HG03025 (cell line): ENCODE data around the gene VNN1.
"Not testable (repeated sequence)": the region's sequence is repeated elsewhere in the genome, so short reads cannot be mapped to it uniquely, and the experiment has no call there.

Source experiments
- ATAC-seq: cut with Tn5 transposase; IDR thresholded peaks from one replicate; pipeline ENCODE4 v1.9.1; 2021; ENCODE audit warnings: mild to moderate bottlenecking, moderate library complexity; ENCODE audit not compliant: unreplicated experiment, low FRiP score

Gene VNN1

GRCh38 chr6:132725947-132726607 is 12.2 kb upstream of the VNN1 start:
- no peak for ATAC-seq

GRCh38 chr6:132725471-132725870 is 11.6 kb upstream of the VNN1 start:
- no peak for ATAC-seq

GRCh38 chr6:132719736-132720448 is 6.0 kb upstream of the VNN1 start:
- ATAC-seq: no peak

- no peak for ATAC-seq
Measured at GRCh38 chr6:132715881-132716637, 2.2 kb upstream of the VNN1 start.

GRCh38 chr6:132715204-132715603 is 1.3 kb upstream of the VNN1 start:
- ATAC-seq: no peak

- no peak for ATAC-seq
Measured at GRCh38 chr6:132714160-132714559, 305 bp upstream of the VNN1 start.

GRCh38 chr6:132712366-132712765 is 1.5 kb downstream of the VNN1 start:
- ATAC-seq: no peak

GRCh38 chr6:132708771-132709170 is 5.1 kb downstream of the VNN1 start:
- ATAC-seq: no peak

GRCh38 chr6:132708002-132708401 is 5.9 kb downstream of the VNN1 start:
- no peak for ATAC-seq

- not testable (repeated sequence) for ATAC-seq
Measured at GRCh38 chr6:132706756-132707155, 7.1 kb downstream of the VNN1 start.

GRCh38 chr6:132703936-132704335 is 9.9 kb downstream of the VNN1 start:
- ATAC-seq: no peak

GRCh38 chr6:132698608-132699007 is 15.2 kb downstream of the VNN1 start:
- peak; percentile 92 for ATAC-seq

- no peak for ATAC-seq
Measured at GRCh38 chr6:132695773-132696172, 18.1 kb downstream of the VNN1 start.

GRCh38 chr6:132693478-132693877 is 20.4 kb downstream of the VNN1 start:
- no peak for ATAC-seq

- no peak for ATAC-seq
Measured at GRCh38 chr6:132690678-132691077, 23.2 kb downstream of the VNN1 start.

GRCh38 chr6:132687306-132687705 is 26.5 kb downstream of the VNN1 start:
- no peak for ATAC-seq

- no peak for ATAC-seq
Measured at GRCh38 chr6:132686531-132686930, 27.3 kb downstream of the VNN1 start.

GRCh38 chr6:132685009-132685408 is 28.8 kb downstream of the VNN1 start:
- ATAC-seq: no peak

- no peak for ATAC-seq
Measured at GRCh38 chr6:132684272-132684671, 29.6 kb downstream of the VNN1 start.

- ATAC-seq: no peak
Measured at GRCh38 chr6:132683543-132683942, 30.3 kb downstream of the VNN1 start.

GRCh38 chr6:132679094-132679493 is 34.8 kb downstream of the VNN1 start:
- ATAC-seq: not testable (repeated sequence)
